G401 (cell line): Measurements from ENCODE around the gene RASL12. TPM values are rescaled to one million over a fixed set of nuclear protein-coding genes. Genes with fewer than 3 reads are reported as not detected.
"Not testable (repeated sequence)": the region's sequence is repeated elsewhere in the genome, so short reads cannot be mapped to it uniquely, and the experiment has no call there.

Experiments
- DNase-seq: peaks from one replicate; pipeline ENCODE4 v3.0.0-alpha.2; 2015; ENCODE audit warnings: low spot score
- in situ Hi-C: cut with HindIII; loops from 2 replicates; pipeline ENCODE4 v1.10.0; 2016; ENCODE audit warnings: low sequenced_read_pairs, mixed read lengths
- total RNA-seq: library from RNA; depleted of rRNA; stranded (reverse); fragments of >200 nt; shearing (Covaris generic); gene quantifications from 2 replicates; pipeline ENCODE4 v1.2.3, GENCODE V29; 2014; rRNA removed

RASL12 gene, protein sequence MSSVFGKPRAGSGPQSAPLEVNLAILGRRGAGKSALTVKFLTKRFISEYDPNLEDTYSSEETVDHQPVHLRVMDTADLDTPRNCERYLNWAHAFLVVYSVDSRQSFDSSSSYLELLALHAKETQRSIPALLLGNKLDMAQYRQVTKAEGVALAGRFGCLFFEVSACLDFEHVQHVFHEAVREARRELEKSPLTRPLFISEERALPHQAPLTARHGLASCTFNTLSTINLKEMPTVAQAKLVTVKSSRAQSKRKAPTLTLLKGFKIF
- total RNA-seq: not detected in 2 replicates

DNA sequence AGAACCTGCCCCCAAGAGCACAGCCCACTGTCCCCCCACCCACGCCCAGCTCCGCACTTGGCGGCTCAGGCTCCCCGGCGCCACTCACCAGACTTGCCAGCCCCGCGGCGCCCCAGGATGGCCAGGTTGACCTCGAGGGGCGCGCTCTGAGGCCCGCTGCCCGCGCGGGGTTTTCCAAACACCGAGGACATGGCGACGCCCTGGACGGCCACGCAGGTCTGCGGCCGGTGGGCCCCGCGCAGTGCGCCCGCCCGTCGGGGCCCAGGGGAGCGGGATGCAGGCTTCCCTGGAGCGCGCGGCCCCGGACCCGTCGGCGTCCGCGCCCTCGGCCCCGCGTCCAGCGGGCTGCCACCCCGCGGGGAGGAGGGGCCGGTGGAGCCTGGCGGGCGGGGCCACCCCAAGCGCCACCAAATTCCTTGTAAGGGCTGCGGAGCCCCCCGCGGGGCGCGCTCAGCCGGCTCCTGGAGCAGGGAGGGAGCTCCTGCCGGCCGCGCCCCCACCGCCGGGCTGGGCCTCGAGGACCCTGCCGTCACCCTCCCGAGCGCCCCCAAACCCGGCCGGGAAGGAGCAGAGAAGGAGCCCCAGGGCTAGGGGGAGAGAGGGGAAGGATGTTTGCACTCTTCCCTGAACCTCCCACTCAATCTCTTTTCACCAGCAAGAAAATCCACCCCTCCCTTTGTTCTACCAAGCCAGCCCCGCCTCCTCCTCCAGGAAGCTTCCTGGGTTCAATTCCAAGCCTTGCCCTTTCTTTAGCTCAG is at the start of gene RASL12:
RASL12 (minus strand) TSS at position 347 of the 758 bp plus-strand sequence; CDS start at position 191, 156 bp downstream.
- in situ Hi-C loops: no loop called here
- DNase-seq: no peak

DNA sequence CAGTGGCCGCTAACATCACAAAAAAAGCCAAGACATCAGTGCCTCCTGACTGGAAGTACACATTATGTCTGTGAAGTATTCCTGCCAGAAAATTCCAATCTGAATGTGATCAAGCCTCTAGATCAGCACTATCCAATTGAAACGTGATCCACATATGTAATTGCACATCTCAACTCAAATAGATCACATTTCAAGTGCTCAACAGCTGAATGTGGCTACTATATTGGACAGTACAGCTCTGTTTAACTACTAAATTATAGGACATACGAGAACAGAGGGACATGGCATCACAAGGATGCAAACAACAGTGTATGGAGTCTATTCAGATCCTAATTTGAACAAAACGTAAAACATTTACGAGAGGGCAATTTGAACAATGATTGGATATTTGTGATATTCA is 47.8 kb upstream of the RASL12 start:
- DNase-seq: no peak
- in situ Hi-C loops: no loop called here

DNA sequence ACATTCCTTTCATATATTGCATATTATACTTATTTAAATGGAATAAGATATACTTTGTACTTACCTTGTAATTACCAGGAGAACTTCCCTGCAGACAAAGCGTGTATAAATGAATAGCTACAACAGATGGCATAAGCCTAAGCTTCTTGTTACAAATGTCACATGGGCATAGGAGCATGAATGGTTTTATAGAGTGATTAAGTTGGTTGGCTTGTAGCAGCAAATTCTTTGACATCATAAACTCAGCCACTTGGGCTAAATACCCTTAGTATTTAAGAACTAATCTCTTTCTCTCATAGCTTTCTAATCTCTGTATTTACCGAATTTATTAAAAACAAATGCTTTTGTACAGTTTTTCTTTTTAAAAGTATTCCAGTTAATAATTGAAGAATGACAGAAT is 47.3 kb upstream of the RASL12 start, which contains the start of gene UBAP1L:
UBAP1L (minus strand) TSS at position 115 of the 400 bp plus-strand sequence. CDS start 8,985 bp downstream, outside the sequence.
- DNase-seq: peak; percentile 18
- in situ Hi-C loops: no loop called here

DNA sequence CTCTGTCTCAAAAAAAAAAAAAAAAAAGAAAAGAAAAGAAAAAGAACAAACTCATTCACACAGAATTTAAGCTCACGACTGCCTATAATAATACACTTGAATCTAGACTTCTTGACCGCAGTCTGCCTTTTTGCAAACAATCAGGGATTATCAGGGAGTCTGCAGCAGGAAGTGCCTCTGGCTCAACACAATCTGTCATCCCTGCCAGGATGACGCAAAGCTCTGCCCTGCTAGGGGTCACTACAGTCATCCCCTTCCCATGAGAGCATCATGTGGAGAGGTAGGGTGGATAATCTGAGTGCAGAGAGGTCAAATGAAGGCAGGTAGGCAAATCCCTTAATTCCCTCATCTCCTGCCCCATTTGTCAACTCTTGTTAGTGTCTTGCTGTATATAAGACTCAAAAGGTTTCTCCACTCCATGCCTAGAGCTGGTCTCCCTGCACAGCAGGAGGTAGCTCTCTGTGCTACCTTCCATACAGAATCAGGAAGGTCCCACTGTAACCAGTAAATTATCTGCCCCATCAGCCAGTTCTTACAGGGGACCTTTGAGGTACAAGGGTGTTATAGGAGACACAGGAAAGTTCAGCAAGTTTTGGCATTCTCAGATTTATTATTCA is 43.0 kb upstream of the RASL12 start:
- no peak for DNase-seq

DNA sequence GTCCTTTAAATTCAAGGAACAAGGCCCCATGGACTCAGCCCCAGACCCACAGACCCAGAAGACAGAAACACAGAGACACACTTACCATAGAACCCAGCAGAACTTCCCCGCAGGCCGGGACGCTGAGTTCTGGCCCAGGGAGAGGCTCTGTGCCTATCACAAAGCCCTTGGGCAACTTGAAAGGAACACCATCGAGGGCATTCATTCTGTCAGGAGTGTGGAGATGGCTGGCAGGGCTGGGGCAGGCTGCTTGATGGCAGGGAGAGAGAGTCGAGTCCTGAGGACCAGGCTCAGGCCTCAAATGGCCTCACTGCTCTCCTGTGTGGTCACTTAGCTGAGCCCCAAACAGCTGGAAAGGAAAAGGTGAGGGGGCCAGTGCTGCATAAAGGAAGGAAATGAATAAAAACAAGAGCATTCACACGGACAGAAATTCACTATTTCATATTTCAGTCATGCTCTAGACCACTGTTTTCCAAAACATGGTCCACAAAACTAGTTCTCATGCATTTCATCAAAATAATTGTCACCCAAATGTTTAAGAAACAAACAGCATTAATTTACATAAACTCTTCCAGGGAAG is 38.3 kb upstream of the RASL12 start:
- no peak for DNase-seq
- in situ Hi-C loops: no loop called here

More for the DNA sequence above, 43.0 kb upstream of the RASL12 start:
- in situ Hi-C loops: no loop called here

DNA sequence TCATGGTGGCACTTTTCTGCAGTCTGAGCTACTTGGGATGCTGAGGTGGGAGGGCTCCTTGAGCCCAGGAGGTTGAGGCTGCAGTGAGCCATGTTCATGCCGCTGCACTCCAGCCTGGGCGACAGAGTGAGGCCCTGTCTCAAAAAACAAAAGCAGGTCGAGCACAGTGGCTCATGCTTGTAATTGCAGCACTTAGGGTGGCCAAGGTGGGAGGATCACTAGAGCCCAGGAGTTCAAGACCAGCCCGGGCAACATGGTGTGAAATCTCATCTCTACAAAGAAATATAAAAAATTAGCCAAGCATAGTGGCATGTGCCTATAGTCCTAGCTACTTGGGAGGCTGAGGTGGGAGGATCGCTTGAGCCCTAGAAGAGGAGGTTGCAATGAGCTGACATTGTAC is 37.2 kb upstream of the RASL12 start:
- in situ Hi-C loops: no loop called here
- no peak for DNase-seq

DNA sequence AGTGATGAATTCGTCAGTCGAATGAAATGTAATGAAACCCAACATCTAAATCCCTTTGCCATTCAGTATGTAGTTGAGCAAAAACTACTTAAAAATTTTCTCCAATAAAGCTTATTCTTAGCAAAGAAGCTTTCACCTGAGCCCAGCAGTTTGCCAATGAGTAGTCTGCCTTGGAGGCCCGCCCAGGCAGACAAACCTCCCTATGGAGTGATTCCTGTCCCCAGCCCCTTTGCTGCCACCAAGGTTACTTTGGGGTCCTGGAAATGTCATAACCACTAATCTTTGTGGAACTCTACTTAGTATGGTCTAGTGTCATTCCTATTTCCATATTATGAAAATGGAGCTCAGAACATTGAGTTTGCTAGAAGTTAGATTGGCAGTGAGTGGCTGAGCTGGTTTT is 35.1 kb upstream of the RASL12 start:
- in situ Hi-C loops: no loop called here
- DNase-seq: no peak

DNA sequence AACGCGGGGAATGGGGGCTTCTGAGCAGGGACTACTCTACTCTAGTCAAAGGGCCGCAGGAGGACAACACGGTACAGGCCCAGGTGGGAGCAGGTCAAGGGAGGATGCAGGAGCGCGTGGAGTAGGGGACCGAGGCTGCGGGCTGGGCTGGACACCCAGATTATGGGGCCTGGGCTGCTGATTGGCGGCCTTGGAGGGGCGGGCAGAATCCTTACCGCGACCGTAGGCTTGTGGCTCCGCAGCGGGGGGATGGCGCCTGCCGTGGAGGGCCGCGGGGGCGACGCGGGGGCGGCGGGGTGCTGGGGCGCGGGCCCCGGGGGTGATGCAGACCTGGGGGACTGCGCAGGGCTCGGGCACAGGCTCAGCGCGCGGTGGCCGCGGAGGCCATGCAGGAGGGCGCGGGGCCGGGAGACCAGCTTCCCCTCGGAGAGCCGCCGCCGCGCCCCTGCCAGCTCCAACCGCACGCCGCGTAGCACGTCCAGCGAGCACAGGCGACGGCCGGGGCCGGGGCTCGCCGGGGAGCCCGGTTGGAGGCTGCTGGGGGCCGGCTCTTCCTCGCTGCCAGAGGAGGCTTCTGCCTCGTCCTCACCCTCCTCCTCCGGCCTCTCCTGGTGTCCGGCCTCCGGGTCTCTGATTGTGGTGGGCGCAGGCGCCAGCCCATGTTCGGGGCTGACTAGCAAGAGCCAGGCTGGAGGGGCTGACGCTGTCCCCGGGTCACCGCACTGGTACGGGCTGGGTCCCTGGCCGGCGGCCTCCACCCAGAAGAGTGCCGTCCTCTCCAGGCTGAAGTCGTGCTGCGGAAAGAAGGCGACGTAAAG is 34.3 kb upstream of the RASL12 start:
- no peak for DNase-seq
- in situ Hi-C loops: no loop called here

DNA sequence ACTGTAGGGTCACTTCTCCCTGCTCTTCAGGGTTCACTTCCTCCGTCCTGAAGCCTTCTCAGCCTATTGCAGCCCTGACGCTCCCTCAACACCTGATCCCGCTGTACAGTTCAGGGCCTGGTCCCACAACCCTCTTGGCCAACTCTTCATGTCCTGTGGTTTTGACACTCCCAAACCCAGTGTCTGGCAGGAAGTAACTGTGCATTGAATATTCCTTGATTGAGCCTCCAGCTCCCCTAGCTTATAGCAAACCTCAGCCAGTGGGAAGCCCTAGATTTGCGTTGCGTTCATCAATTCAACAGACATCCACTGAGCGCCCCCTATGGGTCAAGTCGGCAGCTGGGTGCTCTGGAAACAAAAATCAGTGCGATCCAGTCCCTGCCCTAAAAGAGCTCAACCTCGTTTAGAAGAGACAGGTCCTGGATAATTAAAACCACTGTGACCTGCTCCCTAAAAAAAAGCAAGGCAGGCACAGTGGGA is 33.7 kb upstream of the RASL12 start:
- in situ Hi-C loops: no loop called here
- peak; percentile 76 for DNase-seq

DNA sequence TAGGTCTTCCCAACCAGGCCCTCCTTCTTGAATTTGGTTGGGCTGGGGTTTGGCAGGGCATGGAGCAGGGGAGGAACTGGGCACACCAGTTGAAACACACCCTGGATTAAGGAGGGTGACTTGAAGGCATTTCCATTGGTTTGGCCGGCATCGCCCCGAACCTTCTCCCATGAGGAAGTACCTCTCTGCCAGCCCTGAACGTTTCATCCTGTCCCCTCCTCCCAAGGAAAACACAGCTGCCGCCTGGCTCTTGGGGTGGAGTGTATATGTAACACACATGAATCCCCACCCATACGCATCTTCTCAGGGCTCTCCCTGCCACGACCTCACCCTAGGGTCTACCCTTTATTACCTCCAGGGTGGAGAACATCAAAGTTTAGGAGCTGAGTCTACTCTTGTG is 32.7 kb upstream of the RASL12 start:
- in situ Hi-C loops: no loop called here
- DNase-seq: no peak

DNA sequence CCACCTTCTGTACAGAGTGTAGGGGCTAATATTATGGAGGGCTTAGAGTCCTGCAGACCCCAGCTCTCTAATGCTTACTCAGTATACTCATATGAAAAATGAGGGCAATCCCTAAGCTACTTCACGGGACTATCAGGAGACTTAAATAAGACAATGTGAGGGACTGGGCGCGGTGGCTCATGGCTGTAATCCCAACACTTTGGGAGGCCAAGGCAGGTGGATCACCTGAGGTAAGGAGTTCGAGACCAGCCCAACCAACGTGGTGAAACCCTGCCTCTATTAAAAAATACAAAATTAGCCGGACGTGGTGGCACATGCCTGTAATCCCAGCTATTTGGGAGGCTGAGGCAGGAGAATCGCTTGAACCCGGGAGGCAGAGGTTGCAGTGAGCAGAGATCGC is 32.0 kb upstream of the RASL12 start:
- DNase-seq, in situ Hi-C loops: not testable (repeated sequence)

DNA sequence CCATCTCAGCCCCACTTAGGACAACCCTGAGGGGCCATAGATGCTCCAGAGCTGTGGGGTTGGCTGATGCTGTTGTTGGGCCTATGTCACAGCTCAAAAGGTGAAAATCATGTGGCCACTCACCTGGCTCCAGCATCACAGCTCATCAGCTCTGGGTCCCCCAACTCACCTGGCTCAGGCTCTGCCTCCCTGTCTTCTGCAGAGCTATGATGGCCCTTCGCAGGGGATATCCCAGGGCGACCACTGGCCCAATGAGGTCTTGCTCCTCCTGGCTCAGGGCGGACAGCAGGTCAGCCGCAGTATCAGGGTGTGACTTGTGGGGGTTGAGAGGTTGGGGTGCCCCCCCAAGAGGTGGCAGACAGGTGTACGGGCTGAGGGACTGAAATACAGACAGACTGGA is 31.5 kb upstream of the RASL12 start:
- no peak for DNase-seq
- in situ Hi-C loops: no loop called here

DNA sequence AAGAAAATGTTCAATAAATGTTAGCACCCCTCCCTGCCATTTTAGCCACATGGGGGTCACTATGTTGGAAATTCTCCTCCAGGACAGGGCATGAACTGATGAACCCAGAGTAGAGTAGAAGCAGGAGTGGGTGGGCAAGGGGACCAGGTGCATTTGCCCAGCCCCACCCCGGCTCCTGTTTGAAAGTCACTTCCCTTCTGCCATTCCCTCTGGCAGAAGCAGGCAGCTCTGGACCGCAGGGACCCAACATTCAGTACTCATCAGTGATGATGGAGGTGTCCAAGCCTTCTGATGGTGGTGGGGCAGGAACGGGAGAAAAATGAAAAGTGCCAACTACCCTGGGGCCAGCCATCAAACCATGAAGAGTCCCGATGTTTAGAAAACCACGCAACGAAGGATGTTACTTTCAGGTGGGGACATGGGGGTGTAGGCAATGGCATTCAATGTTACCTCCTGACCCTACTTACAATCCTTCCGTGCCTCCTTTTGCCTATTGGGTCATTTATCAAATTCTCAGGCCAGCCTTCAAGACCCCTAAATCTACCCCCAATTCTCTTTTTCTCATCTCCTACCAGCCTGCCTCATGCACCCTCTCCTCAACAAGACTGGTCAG is 30.0 kb upstream of the RASL12 start:
- no peak for DNase-seq
- in situ Hi-C loops: no loop called here

DNA sequence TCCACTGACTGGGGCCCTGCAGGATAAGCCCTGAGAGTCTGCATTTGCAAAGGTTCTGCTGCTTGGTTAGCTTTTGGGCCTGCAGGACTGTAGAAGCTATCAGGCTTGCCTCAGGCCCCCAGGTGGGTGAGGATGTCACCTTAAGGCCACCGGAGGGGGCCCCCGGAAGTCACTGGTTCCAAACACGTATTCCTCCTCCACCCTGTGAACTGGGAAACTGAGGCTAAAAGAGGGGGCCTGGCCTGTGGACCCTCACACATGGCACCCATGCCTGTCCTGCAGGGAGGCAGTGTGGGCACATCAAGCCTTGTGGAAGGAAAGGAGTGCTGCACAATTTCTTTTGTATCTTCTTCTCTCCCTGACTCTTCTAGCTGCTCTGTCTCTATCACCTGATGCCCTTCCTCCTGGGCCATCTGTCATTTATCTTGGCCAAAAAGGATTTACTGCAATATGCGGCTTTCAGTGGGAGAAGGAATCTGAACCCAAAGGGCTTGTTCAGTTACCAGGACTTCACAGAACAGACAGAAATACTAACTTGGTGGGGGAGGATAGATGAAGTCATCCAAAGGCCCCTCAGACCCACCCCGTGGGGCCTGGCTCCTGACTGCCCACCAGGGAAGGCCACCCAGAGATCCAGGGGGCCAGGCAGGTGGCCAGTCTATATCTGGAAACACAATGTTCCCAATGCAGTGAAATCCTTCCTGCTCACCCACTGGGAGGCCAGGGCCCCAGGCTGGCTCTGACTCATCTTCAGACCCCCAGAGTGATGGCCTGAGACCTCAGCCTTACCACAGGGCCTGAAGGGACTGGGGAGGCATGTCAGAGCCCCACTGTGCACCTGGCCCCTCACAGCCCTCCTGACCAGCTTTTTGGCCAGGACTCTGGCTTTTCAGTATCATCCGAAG is 28.9 kb upstream of the RASL12 start:
- peak; percentile 91 for DNase-seq
- in situ Hi-C loops: no loop called here

DNA sequence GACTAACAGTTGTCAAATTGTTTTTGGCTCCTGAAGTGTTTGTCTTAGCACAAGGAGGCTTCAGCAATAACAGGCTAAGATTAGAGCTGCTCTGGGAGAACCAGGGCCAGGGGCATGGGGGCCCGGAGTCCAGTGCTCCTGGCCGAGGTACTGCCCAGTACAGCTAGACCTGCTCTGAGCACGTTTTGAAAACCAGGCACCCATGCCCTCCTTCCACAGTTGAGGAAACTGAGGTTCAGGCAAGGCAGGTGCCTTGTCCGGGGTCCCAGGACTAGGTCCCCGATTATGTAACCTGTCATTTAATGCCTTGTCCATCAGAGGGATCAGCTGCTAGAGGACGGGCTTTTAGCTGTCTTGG is 27.9 kb upstream of the RASL12 start:
- in situ Hi-C loops: no loop called here

DNA sequence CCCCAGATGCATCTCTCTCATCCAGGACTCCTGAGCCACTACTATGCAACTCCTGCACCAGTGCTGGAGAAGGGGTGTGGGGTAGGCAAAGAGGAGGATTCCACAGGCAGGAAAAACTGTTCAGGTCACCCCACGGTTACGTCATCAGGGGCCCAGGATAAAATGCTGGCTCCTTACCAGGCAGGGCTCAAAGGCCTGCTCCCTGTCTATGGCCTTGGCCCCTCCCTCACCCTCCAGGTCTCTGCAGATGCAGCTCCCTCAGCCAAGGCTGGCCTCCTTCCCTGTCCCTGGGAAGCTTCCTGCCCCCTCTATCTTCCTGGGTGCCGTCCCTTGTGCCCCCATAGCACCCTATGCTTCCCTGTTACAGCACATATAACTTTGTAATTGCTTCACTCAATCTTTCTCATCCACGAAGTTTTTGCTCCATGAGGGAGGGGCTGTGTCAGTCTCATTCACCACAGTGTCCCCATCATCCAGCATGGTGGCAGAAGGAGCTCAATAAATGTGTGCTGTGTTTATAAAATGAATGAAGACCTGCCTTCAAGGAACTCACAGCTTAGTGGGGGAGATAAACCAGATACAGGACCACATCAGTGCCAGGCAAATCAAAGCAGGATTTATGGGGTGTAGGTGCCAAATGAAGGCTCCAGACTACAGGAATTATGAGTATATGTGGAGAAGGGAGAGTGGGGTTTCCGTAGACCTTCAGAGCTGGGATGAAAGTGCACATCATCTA is 27.4 kb upstream of the RASL12 start:
- in situ Hi-C loops: no loop called here
- DNase-seq: no peak

More for the DNA sequence above, 27.9 kb upstream of the RASL12 start:
- DNase-seq: no peak
